Gastrocnemius medialis (tissue), 4 donors: ENCODE data around the gene CHRM4.

Experiments used
- POLR2A ChIP-seq, 2 donors: fragments of 450-650 bp; IDR thresholded peaks; one replicate each; pipeline ENCODE4 v1.6.1; 2017; ENCODE audit warnings: antibody characterized with exemption in 2 of 2, mild to moderate bottlenecking in 2 of 2, moderate library complexity in 2 of 2
- TF ChIP-seq, protein P1 (sequence below), 5 experiments: fragments of 450-650 bp in 3 of 5; fragments of 200-600 bp in 2 of 5; sonication (generic) in 2 of 5; IDR thresholded peaks in 4 of 5; conservative IDR thresholded peaks in 1 of 5; 1 replicate in 4 of 5; 2 replicates in 1 of 5; pipeline ENCODE4 v1.5.1; 2016 to 2019; ENCODE audit warnings: antibody characterized with exemption in 5 of 5, mild to moderate bottlenecking in 3 of 5, moderate library complexity in 3 of 5

- TF ChIP-seq, protein P1, sequence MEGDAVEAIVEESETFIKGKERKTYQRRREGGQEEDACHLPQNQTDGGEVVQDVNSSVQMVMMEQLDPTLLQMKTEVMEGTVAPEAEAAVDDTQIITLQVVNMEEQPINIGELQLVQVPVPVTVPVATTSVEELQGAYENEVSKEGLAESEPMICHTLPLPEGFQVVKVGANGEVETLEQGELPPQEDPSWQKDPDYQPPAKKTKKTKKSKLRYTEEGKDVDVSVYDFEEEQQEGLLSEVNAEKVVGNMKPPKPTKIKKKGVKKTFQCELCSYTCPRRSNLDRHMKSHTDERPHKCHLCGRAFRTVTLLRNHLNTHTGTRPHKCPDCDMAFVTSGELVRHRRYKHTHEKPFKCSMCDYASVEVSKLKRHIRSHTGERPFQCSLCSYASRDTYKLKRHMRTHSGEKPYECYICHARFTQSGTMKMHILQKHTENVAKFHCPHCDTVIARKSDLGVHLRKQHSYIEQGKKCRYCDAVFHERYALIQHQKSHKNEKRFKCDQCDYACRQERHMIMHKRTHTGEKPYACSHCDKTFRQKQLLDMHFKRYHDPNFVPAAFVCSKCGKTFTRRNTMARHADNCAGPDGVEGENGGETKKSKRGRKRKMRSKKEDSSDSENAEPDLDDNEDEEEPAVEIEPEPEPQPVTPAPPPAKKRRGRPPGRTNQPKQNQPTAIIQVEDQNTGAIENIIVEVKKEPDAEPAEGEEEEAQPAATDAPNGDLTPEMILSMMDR (IDR thresholded peaks at IDR 0.05 in 4 of 5, conservative IDR thresholded peaks at IDR 0.05 in 1 of 5) = no peak
- TF ChIP-seq POLR2A (IDR thresholded peaks at IDR 0.05) = no peak
Observed at GRCh38 chr11:46391186-46391577, 394 bp downstream of the CHRM4 start.
